GM19043 (cell line): Measurements from ENCODE around the gene PTK7.

Source experiments
- ATAC-seq: cut with Tn5 transposase; IDR thresholded peaks from one replicate; pipeline ENCODE4 v1.9.1; 2021; ENCODE audit warnings: low read depth; ENCODE audit not compliant: unreplicated experiment

The PTK7 gene

GRCh38 chr6:43174263-43175112 lies 98.4 kb downstream of the PTK7 start:
- peak; percentile 70 for ATAC-seq

DNA sequence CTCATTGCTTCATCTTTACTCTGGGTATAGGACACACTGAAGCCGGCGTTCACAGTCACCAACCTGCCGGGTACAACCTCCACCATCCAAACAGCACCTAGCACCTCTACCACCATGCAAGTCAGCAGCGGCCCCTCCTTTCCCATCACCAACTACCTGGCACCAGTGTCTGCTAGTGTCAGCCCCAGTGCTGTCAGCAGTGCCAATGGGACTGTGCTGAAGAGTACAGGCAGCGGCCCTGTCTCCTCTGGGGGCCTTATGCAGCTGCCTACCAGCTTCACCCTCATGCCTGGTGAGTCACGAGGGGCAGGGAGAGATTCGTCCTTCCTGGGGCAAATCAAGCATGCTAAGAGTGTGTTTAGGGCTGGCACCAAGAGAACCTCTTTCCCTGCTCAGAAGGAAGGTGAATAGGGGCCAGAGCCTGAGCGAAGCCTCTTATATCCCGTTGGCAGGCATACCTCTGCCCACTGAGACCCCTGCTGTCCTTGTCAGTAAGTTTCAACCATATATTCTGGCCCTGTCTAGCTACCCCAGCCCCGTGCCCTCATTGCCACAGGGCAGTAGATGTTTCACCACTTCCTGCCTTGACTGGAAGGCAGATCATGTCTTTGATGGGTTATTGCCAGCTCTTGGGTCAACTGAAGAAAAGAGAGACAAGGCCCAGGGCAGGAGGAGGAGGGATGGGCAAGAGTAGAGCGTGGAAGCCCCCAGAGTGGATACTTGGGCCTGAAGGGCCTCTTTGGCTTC lies 99.7 kb downstream of the PTK7 start:
- ATAC-seq: no peak

GRCh38 chr6:43176423-43176786 lies 100.3 kb downstream of the PTK7 start:
- ATAC-seq: no peak

DNA sequence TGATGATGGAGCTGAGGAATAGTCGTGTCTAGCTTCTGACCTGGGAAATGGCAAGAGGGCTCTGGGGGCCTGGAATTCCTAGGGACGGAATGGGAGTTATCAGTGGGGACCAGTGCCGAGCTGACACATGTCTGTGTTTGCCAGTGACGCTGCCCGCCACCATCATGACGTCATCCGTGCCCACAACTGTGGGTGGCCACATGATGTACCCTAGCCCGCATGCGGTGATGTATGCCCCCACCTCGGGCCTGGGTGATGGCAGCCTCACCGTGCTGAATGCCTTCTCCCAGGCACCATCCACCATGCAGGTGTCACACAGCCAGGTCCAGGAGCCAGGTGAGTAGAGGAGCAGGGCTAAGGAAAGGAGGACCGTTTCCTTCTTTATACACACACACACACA lies 102.0 kb downstream of the PTK7 start:
- ATAC-seq: no peak

- ATAC-seq: no peak
Measured at GRCh38 chr6:43178951-43179830, 103.1 kb downstream of the PTK7 start.

DNA sequence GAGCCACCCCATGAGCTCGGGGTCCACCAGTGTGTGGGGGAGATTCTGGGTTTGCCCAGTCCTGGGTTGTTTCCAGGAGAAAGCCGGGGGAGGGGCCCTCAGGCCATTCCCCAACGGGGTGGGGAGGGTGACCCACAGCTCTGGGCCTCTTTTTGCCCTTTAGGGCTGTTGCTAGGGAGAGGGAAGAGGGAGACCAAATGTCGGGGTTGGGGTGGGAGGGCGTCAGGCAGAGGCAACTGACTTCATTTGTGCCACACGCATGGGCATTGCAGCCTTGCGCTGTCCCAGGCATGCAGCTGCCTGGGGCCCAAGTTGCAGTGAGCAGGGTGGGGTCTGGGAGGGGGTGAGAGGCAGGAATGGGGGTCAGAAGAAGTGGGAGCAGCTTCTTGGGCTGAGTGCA lies 103.9 kb downstream of the PTK7 start:
- no peak for ATAC-seq

- no peak for ATAC-seq
Measured at GRCh38 chr6:43180985-43181384, 104.9 kb downstream of the PTK7 start.

GRCh38 chr6:43181621-43181941 lies 105.5 kb downstream of the PTK7 start:
- ATAC-seq: no peak

DNA sequence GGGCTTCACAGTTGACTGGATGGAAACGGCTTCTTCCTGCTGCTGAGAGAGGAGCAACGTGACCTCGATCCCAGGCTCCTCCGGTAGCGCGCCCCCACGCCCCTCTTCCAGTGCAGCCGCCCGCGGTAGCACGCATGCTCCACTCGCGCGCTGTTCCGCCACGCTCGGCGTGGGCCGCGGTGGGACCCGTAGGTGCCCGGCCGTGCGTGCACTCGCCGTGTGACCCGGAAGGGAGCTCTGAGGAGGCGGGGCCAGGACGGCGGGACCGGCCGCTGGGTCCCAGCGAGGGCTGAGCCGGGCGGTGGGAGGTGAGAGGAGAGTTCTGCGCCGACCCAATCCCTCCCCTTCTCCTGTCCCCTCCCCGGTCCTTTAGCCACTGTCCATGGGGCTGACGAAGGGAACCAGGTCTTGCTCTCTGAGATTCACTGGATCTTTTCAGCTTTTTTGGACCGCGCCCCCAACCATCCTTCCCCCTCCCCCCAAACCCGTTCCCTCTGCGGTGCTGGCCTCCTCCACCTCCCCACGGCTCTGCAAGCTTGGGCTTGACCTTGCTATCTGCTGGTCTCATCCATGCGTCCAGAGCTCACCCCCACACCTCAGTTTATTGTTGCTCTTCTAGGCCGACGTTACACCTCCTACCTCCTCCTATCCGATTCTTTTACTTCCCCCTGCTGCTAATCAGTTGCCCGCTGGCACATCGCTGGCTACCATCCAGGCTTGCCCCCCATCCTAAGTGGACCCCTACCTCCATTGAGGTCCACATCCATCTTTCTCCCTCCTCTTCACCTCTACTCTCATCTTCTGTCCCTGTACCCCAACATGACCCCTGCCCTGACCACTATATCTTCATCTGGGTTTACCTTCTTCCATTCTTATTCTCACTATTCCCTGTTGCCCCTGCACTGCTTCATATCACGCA lies 106.1 kb downstream of the PTK7 start, which contains the start of gene CUL9:
Gene CUL9 (plus strand): TSS at position 255 of the 919 bp plus-strand sequence. CDS start 2,115 bp downstream, outside the sequence.
- ATAC-seq: peak; percentile 94

- no peak for ATAC-seq
Measured at GRCh38 chr6:43183441-43183840, 107.3 kb downstream of the PTK7 start.

DNA sequence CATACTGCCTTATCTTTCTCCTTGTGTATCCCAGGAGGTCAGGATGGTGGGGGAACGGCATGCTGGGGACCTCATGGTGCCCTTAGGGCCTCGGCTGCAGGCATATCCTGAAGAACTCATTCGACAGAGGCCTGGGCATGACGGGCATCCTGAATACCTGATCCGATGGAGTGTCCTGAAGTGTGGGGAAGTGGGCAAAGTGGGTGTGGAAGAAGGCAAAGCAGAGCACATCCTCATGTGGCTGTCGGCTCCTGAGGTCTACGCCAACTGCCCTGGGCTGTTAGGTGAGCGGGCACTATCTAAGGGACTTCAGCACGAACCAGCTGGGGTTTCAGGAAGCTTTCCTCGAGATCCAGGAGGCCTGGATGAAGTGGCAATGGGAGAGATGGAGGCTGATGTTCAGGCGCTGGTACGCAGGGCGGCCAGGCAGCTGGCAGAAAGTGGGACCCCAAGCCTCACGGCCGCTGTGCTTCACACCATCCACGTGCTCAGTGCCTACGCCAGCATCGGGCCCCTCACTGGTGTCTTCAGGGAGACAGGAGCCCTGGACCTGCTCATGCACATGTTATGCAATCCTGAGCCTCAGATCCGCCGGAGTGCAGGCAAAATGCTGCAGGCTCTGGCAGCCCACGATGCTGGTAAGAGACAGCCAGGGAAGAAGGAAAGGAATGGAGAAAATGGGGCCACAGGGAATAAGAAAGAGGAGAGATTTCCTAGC lies 108.3 kb downstream of the PTK7 start:
- ATAC-seq: no peak

- ATAC-seq: no peak
Measured at GRCh38 chr6:43185391-43185985, 109.4 kb downstream of the PTK7 start.

DNA sequence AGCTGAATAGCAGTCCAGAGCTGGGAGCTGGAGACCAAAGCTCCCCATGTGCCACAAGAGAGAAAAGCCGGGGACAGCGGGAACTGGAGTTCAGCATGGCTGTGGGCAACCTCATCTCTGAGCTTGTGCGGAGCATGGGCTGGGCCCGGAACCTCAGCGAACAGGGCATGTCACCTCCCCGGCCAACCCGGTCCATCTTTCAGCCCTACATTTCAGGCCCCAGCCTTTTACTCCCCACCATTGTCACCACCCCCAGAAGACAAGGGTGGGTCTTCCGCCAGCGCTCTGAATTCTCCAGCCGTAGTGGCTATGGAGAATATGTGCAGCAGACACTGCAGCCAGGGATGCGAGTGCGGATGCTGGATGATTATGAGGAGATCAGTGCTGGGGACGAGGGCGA lies 109.9 kb downstream of the PTK7 start:
- ATAC-seq: no peak

DNA sequence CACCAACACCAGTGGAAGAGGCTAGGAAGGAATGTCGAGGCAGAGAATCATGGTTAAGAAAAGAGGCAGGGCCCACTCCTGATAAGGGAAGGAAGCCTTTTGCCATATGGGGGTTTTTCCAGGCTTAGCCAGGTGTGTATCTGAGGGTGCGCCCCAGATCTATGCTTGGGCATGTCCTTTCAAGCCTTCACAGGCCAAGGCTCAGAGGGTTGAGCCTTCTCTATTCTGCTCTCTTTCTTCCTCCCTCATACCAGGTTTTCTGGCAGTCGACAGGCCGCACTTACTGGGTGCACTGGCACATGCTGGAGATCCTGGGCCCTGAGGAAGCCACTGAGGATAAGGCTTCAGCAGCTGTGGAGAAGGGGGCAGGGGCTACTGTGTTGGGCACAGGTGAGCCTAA lies 110.6 kb downstream of the PTK7 start:
- ATAC-seq: no peak

- ATAC-seq: no peak
Measured at GRCh38 chr6:43187821-43188220, 111.7 kb downstream of the PTK7 start.

- ATAC-seq: no peak
Measured at GRCh38 chr6:43188426-43188825, 112.3 kb downstream of the PTK7 start.

GRCh38 chr6:43189776-43190304 lies 113.7 kb downstream of the PTK7 start:
- no peak for ATAC-seq

DNA sequence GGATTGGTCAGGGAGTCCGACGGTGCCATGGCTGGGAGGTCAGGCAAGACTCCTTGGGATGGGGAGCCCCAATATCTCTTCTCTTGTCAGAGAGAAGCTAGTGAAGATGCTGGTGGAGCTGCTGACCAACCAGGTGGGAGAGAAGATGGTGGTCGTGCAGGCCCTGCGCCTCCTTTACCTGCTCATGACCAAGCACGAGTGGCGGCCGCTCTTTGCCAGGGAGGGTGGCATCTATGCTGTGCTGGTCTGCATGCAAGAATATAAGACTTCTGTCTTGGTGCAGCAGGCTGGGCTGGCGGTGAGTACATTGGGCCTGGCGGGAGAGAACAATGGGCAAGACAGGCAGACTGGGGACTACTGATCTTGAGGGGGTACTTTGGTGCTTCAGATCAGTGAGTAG lies 116.8 kb downstream of the PTK7 start:
- no peak for ATAC-seq

GRCh38 chr6:43193929-43194328 lies 117.8 kb downstream of the PTK7 start:
- ATAC-seq: no peak
